ENCODE data around the gene ZNF638. TPM values are rescaled to one million over a fixed set of nuclear protein-coding genes. Genes with fewer than 3 reads are reported as not detected.

The ZNF638 gene
- total and polyA plus RNA-seq, 4 donors: 24.8 to 151 (median 56.1) TPM

GRCh38 chr2:71285706-71286105, 45.9 kb upstream of the ZNF638 start:
- Histone ChIP-seq H3K27me3 (ENCODE audit: control insufficient read depth in 4 of 4, insufficient read depth in 4 of 4, low read length in 3 of 4) (no peaks in the 10 kb centered on the region), H3K9me3 (ENCODE audit: control insufficient read depth in 4 of 4, low read length in 3 of 4) (no peaks in the 10 kb centered on the region), H3K4me1 (ENCODE audit: control insufficient read depth in 4 of 4, insufficient read depth in 4 of 4, low read length in 3 of 4) (no peaks in the 10 kb centered on the region), H3K27ac (ENCODE audit: low read depth in 1 of 2, low read length in 2 of 2) (no peak overlapping the region), H3K36me3 (ENCODE audit: control insufficient read depth in 4 of 4, insufficient read depth in 3 of 4, low read depth in 1 of 4, low read length in 3 of 4) (no peaks in the 10 kb centered on the region), H3K9ac (ENCODE audit: low read depth in 1 of 2, low read length in 2 of 2) (no peak overlapping the region), H3K4me3 (ENCODE audit: low read depth in 1 of 3, low read length in 3 of 3) (no peak overlapping the region)
- 93% methylated on average over 2 of the region's 2 CpGs for WGBS
- no peak for DNase-seq (ENCODE audit: low spot score)
- TF ChIP-seq GABPA (IDR thresholded peaks at IDR 0.05 in 1 of 2, conservative IDR thresholded peaks at IDR 0.05 in 1 of 2): no peak

DNA sequence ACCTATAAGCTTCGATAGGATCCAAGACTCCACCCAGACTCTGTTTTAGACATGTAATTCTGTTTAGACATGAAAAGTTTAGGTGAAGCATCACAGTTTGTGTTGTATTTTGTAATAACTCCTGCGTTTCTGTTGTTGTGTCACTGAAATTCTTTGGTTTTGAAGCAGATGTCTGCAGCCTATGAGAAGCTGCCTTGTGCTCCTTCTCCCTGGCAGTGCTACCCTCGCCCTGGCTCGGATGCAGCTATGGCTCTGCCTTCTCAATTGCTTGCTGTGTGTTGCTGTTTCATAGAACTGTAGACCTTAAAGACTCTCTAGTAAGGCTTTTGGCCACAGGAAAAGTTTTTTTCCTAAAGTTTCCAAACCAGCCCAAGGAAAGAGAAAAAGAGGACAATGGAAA, 40.2 kb upstream of the ZNF638 start:
- no peak for TF ChIP-seq SP1 (IDR thresholded peaks at IDR 0.05)
- DNase-seq (ENCODE audit: low spot score): no peak
- WGBS: 75% methylated on average over 4 of the region's 4 CpGs
- Histone ChIP-seq H3K9me3 (ENCODE audit: control insufficient read depth in 4 of 4, low read length in 3 of 4) (no peaks in the 10 kb centered on the region), H3K9ac (ENCODE audit: low read depth in 1 of 2, low read length in 2 of 2) (no peak overlapping the region), H3K4me3 (ENCODE audit: low read depth in 1 of 3, low read length in 3 of 3) (no peak overlapping the region), H3K4me1 (ENCODE audit: control insufficient read depth in 4 of 4, insufficient read depth in 4 of 4, low read length in 3 of 4) (no peaks in the 10 kb centered on the region), H3K27me3 (ENCODE audit: control insufficient read depth in 4 of 4, insufficient read depth in 4 of 4, low read length in 3 of 4) (no peaks in the 10 kb centered on the region), H3K27ac (ENCODE audit: low read depth in 1 of 2, low read length in 2 of 2) (no peak overlapping the region), H3K36me3 (ENCODE audit: control insufficient read depth in 4 of 4, insufficient read depth in 3 of 4, low read depth in 1 of 4, low read length in 3 of 4) (no peaks in the 10 kb centered on the region)

- Histone ChIP-seq H3K9ac (ENCODE audit: low read depth in 1 of 2, low read length in 2 of 2) (no peak overlapping the region), H3K4me1 (ENCODE audit: control insufficient read depth in 4 of 4, insufficient read depth in 4 of 4, low read length in 3 of 4) (no peaks in the 10 kb centered on the region), H3K9me3 (ENCODE audit: control insufficient read depth in 4 of 4, low read length in 3 of 4) (no peaks in the 10 kb centered on the region), H3K4me3 (ENCODE audit: low read depth in 1 of 3, low read length in 3 of 3) (no peak overlapping the region), H3K27me3 (ENCODE audit: control insufficient read depth in 4 of 4, insufficient read depth in 4 of 4, low read length in 3 of 4) (no peaks in the 10 kb centered on the region), H3K36me3 (ENCODE audit: control insufficient read depth in 4 of 4, insufficient read depth in 3 of 4, low read depth in 1 of 4, low read length in 3 of 4) (no peaks in the 10 kb centered on the region), H3K27ac (ENCODE audit: low read depth in 1 of 2, low read length in 2 of 2) (no peak overlapping the region)
- TF ChIP-seq GABPA (IDR thresholded peaks at IDR 0.05 in 1 of 2, conservative IDR thresholded peaks at IDR 0.05 in 1 of 2): no peak
- TF ChIP-seq HNF4A (conservative IDR thresholded peaks at IDR 0.05): no peak
- TF ChIP-seq CTCF (IDR thresholded peaks at IDR 0.05; ENCODE audit: low read depth, low read length, missing input control): no peak
- TF ChIP-seq RXRA (IDR thresholded peaks at IDR 0.05): no peak
- TF ChIP-seq, protein P1, sequence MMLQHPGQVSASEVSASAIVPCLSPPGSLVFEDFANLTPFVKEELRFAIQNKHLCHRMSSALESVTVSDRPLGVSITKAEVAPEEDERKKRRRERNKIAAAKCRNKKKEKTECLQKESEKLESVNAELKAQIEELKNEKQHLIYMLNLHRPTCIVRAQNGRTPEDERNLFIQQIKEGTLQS (IDR thresholded peaks at IDR 0.05): no peak
- no peak for TF ChIP-seq SP1 (IDR thresholded peaks at IDR 0.05)
- TF ChIP-seq HNF4G (IDR thresholded peaks at IDR 0.05): no peak
- TF ChIP-seq, protein P2, sequence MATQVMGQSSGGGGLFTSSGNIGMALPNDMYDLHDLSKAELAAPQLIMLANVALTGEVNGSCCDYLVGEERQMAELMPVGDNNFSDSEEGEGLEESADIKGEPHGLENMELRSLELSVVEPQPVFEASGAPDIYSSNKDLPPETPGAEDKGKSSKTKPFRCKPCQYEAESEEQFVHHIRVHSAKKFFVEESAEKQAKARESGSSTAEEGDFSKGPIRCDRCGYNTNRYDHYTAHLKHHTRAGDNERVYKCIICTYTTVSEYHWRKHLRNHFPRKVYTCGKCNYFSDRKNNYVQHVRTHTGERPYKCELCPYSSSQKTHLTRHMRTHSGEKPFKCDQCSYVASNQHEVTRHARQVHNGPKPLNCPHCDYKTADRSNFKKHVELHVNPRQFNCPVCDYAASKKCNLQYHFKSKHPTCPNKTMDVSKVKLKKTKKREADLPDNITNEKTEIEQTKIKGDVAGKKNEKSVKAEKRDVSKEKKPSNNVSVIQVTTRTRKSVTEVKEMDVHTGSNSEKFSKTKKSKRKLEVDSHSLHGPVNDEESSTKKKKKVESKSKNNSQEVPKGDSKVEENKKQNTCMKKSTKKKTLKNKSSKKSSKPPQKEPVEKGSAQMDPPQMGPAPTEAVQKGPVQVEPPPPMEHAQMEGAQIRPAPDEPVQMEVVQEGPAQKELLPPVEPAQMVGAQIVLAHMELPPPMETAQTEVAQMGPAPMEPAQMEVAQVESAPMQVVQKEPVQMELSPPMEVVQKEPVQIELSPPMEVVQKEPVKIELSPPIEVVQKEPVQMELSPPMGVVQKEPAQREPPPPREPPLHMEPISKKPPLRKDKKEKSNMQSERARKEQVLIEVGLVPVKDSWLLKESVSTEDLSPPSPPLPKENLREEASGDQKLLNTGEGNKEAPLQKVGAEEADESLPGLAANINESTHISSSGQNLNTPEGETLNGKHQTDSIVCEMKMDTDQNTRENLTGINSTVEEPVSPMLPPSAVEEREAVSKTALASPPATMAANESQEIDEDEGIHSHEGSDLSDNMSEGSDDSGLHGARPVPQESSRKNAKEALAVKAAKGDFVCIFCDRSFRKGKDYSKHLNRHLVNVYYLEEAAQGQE (IDR thresholded peaks at IDR 0.05): no peak
- TF ChIP-seq JUND (IDR thresholded peaks at IDR 0.05): no peak
- DNase-seq (ENCODE audit: low spot score): no peak
- WGBS: 57% methylated on average over 1 of the region's 1 CpG
These were observed 39.4 kb upstream of the ZNF638 start for GRCh38 chr2:71292159-71292558.
